Trophoblast cell (in vitro differentiated cells and primary cell): ENCODE data around the gene PSME3.
A peak's percentile ranks its signal among the peaks of the same experiment; 100 is the strongest.

ENCODE experiments used
- DNase-seq, 2 donors: peaks; one replicate each; pipeline ENCODE4 v3.0.0-alpha.2; 2016
- H2AFZ ChIP-seq: 2 replicates; pipeline ENCODE4 v1.6.1; 2013; ENCODE audit warnings: low read length, moderate library complexity, mild to moderate bottlenecking; ENCODE audit not compliant: insufficient read depth, poor library complexity
- H2AK5ac ChIP-seq: 2 replicates; pipeline ENCODE4 v1.6.1; 2013; ENCODE audit warnings: mild to moderate bottlenecking, low read length
- H2BK120ac ChIP-seq: 2 replicates; pipeline ENCODE4 v1.6.1; 2013; ENCODE audit warnings: low read length, mild to moderate bottlenecking, moderate library complexity; ENCODE audit not compliant: insufficient read depth, poor library complexity
- H2BK12ac ChIP-seq: 2 replicates; pipeline ENCODE4 v1.6.1; 2013; ENCODE audit warnings: mild to moderate bottlenecking, low read length, moderate library complexity
- H2BK5ac ChIP-seq: 2 replicates; pipeline ENCODE4 v1.6.1; 2013; ENCODE audit warnings: low read length, low read depth, moderate library complexity, mild to moderate bottlenecking; ENCODE audit not compliant: poor library complexity
- H3K14ac ChIP-seq: 2 replicates; pipeline ENCODE4 v1.6.1; 2013; ENCODE audit warnings: mild to moderate bottlenecking, low read length
- H3K18ac ChIP-seq: 2 replicates; pipeline ENCODE4 v1.6.1; 2013; ENCODE audit warnings: mild to moderate bottlenecking, low read length
- H3K23ac ChIP-seq: 2 replicates; pipeline ENCODE4 v1.6.1; 2013; ENCODE audit warnings: low read length
- H3K27ac ChIP-seq: 2 replicates; pipeline ENCODE4 v1.5.1; 2013; ENCODE audit warnings: low read depth, mild to moderate bottlenecking, inconsistent platforms, low read length, moderate library complexity
- H3K27me3 ChIP-seq: 2 replicates; pipeline ENCODE4 v1.6.1; 2013; ENCODE audit warnings: inconsistent platforms, mild to moderate bottlenecking, low read length, moderate library complexity; ENCODE audit not compliant: insufficient read depth
- H3K36me3 ChIP-seq, 2 experiments: 1 replicate in 1 of 2; 2 replicates in 1 of 2; pipeline ENCODE4 v1.6.1; 2013; ENCODE audit warnings: low read length in 2 of 2, mild to moderate bottlenecking in 2 of 2, moderate library complexity in 1 of 2; ENCODE audit not compliant: insufficient read depth in 2 of 2, control insufficient read depth in 1 of 2
- H3K4ac ChIP-seq: 2 replicates; pipeline ENCODE4 v1.6.1; 2013; ENCODE audit warnings: low read depth, mild to moderate bottlenecking, low read length, moderate library complexity
- H3K4me1 ChIP-seq, 2 experiments: 1 replicate in 1 of 2; 2 replicates in 1 of 2; pipeline ENCODE4 v1.6.1; 2013; ENCODE audit warnings: low read length in 2 of 2, mild to moderate bottlenecking in 2 of 2, moderate library complexity in 1 of 2; ENCODE audit not compliant: insufficient read depth in 2 of 2, control insufficient read depth in 1 of 2
- H3K4me2 ChIP-seq: 2 replicates; pipeline ENCODE4 v1.6.1; 2013; ENCODE audit warnings: inconsistent platforms, mild to moderate bottlenecking, low read length, moderate library complexity
- H3K4me3 ChIP-seq: 2 replicates; pipeline ENCODE4 v1.5.1; 2013; ENCODE audit warnings: mild to moderate bottlenecking, low read depth, low read length, inconsistent platforms
- H3K79me1 ChIP-seq: one replicate; pipeline ENCODE4 v1.6.1; 2013; ENCODE audit warnings: low read length
- H3K79me2 ChIP-seq: 2 replicates; pipeline ENCODE4 v1.6.1; 2013; ENCODE audit warnings: low read length, mild to moderate bottlenecking; ENCODE audit not compliant: control insufficient read depth, insufficient read depth, poor library complexity
- H3K9ac ChIP-seq: 2 replicates; pipeline ENCODE4 v1.6.1; 2013; ENCODE audit warnings: mild to moderate bottlenecking, low read length
- H3K9me3 ChIP-seq: 2 replicates; pipeline ENCODE4 v1.6.1; 2013; ENCODE audit warnings: low read depth, mild to moderate bottlenecking, control low read depth, inconsistent platforms, low read length; ENCODE audit not compliant: insufficient read depth
- H4K12ac ChIP-seq: 2 replicates; pipeline ENCODE4 v1.6.1; 2013; ENCODE audit warnings: low read depth, mild to moderate bottlenecking, low read length, moderate library complexity
- H4K8ac ChIP-seq: 2 replicates; pipeline ENCODE4 v1.6.1; 2013; ENCODE audit warnings: low read depth, mild to moderate bottlenecking, low read length, moderate library complexity
- H4K91ac ChIP-seq: one replicate; pipeline ENCODE4 v1.6.1; 2013; ENCODE audit warnings: low read depth, mild to moderate bottlenecking, low read length, moderate library complexity
- WGBS: extraction: QIAGEN DNeasy Blood & Tissue Kit; methylation state at CpG from one replicate; pipeline ENCODE4 v1.1.7; 2013; ENCODE audit warnings: missing lambda C conversion rate; ENCODE audit not compliant: insufficient read length, insufficient coverage; ENCODE audit errors: extremely low coverage; 5-methylcytosine and 5-hydroxymethylcytosine counted together

Gene PSME3

DNA sequence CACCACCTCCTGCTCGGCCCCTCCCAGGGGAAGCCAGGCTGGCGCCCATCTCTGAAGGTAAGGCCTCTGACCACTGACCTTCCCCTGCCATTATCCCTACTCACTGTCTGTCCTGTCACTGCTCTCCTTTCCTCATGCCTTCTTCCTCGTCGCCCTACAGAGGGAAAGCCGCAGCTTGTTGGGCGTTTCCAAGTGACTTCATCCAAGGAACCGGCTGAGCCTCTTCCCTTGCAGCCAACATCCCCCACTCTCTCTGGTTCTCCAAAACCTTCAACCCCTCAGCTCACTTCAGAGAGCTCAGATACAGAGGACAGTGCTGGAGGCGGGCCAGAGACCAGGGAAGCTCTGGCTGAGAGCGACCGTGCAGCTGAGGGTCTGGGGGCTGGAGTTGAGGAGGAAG is 37.7 kb upstream of the PSME3 start:
- Histone ChIP-seq H3K9me3 (no peaks in the 10 kb centered on the region), H4K8ac (no peak overlapping the region), H3K18ac (no peak overlapping the region), H2BK5ac (no peak overlapping the region), H3K4ac (no peak overlapping the region), H3K23ac (no peak overlapping the region), H3K4me3 (no peak overlapping the region), H2BK120ac (no peak overlapping the region), H3K9ac (no peak overlapping the region), H3K79me1 (peaks cover 2% of the 10 kb centered on the region), H3K27ac (no peak overlapping the region), H4K12ac (no peak overlapping the region), H2AFZ (no peak overlapping the region), H2AK5ac (no peak overlapping the region), H3K4me2 (no peak overlapping the region), H3K4me1 (peaks cover 4 to 9% of the 10 kb centered on the region in 2 experiments), H2BK12ac (no peak overlapping the region), H4K91ac (no peak overlapping the region), H3K79me2 (peaks cover 3% of the 10 kb centered on the region), H3K14ac (no peak overlapping the region), H3K27me3 (no peaks in the 10 kb centered on the region), H3K36me3 (peaks cover 9 to 10% of the 10 kb centered on the region in 2 experiments)
- WGBS = no CpG with 5 or more reads among the region's 10 CpGs
- no peak for DNase-seq

DNA sequence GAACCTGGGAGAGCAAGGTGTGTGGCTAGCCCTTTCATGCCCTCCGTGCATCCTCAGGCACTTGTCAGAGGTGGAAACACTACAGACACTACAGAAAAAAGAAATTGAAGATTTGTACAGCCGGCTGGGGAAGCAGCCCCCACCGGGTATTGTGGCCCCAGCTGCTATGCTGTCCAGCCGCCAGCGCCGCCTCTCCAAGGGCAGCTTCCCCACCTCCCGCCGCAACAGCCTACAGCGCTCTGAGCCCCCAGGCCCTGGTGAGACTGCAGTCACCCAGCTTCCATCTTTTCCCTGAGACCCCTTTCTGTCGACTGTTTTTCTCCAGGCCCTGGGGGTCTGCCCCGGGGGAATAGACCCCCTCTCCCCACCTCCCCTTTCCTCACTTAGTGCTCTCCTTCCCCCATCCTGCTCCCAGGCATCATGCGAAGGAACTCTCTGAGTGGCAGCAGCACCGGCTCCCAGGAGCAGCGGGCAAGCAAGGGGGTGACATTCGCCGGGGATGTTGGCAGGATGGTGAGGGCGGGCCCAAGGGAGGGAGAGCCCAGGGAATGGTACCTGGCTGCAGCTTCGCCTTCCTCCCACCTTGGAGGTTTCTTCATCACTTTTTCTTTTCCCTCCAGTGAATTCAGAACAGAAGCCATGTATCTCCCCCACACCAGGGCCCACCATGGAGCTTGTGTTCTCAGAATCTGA is 37.0 kb upstream of the PSME3 start:
- Histone ChIP-seq H3K79me1 (peaks cover 2% of the 10 kb centered on the region), H4K8ac (no peak overlapping the region), H2BK5ac (no peak overlapping the region), H2AFZ (no peak overlapping the region), H3K9ac (no peak overlapping the region), H3K14ac (no peak overlapping the region), H3K36me3 (peaks cover 9 to 10% of the 10 kb centered on the region in 2 experiments), H2BK120ac (no peak overlapping the region), H2BK12ac (no peak overlapping the region), H3K4ac (no peak overlapping the region), H4K91ac (no peak overlapping the region), H4K12ac (no peak overlapping the region), H3K9me3 (no peaks in the 10 kb centered on the region), H3K4me1 (peaks cover 4 to 9% of the 10 kb centered on the region in 2 experiments), H3K18ac (no peak overlapping the region), H3K27me3 (no peaks in the 10 kb centered on the region), H3K4me3 (no peak overlapping the region), H3K79me2 (peaks cover 3% of the 10 kb centered on the region), H3K4me2 (no peak overlapping the region), H3K23ac (no peak overlapping the region), H2AK5ac (no peak overlapping the region), H3K27ac (no peak overlapping the region)
- DNase-seq = no peak
- no CpG with 5 or more reads among the region's 18 CpGs for WGBS

DNA sequence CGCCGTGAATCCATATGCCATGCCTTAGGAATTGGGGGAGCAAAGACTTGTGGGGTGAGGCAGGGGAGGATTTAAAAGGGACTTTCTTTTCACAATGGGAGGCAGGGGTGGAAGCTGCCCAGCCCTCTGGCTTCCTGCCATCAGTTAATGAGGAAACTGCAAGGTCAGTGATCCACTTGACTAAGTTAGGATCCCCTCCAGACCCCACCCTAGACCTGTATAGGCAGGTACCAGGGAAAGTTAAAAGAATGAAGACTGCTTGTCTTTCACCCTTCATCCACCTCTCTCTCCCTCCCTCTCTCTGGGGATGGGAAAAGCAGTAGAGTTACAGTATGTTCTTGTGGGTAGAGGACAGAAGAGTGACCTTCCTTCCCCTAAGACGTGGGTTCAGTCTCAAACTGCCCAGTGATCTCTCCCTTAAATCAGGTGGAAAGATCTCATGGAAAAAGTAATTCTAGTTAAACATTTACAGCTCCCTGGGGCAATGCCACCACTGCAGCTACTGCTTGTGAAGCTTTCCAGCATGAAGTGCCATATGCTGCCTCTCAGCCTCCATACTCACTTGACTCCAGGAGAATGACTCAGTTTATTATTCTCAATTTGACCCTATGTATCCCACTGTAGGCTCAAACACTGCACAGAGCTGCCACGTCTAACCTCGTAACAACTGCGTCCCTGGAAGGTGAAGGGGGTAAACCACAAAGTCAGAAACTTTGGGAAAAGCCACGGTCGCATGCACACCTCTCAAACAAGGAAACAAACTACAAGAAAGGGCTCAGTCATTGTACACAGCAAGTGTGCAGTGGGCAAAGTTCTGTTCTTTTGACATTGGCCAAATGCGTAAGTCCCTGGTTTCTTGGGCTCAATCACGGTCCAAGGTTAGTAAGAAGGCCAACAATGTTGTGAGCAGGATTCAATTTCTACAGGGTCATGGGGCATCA is 35.9 kb upstream of the PSME3 start:
- no CpG with 5 or more reads among the region's 10 CpGs for WGBS
- no peaks in the 10 kb centered on the region for H3K9me3 ChIP-seq
- peaks cover 4 to 9% of the 10 kb centered on the region in 2 experiments for H3K4me1 ChIP-seq
- H3K14ac ChIP-seq = no peak overlapping the region
- no peak overlapping the region for H3K9ac ChIP-seq
- no peak overlapping the region for H3K27ac ChIP-seq
- H3K79me2 ChIP-seq = peaks cover 3% of the 10 kb centered on the region
- H2BK5ac ChIP-seq = no peak overlapping the region
- H3K36me3 ChIP-seq = peaks cover 9 to 10% of the 10 kb centered on the region in 2 experiments
- H3K79me1 ChIP-seq = peaks cover 2% of the 10 kb centered on the region
- no peak overlapping the region for H2AK5ac ChIP-seq
- H4K91ac ChIP-seq = peak overlapping the region; percentile 20
- DNase-seq = no peak
- no peak overlapping the region for H3K4ac ChIP-seq
- peak overlapping the region; percentile 97 for H3K4me3 ChIP-seq
- H3K27me3 ChIP-seq = no peaks in the 10 kb centered on the region
- no peak overlapping the region for H3K23ac ChIP-seq
- H4K12ac ChIP-seq = no peak overlapping the region
- no peak overlapping the region for H2BK120ac ChIP-seq
- no peak overlapping the region for H3K18ac ChIP-seq
- H2AFZ ChIP-seq = no peak overlapping the region
- H2BK12ac ChIP-seq = no peak overlapping the region
- peak overlapping the region; percentile 57 for H3K4me2 ChIP-seq
- H4K8ac ChIP-seq = peak overlapping the region; percentile 1

DNA sequence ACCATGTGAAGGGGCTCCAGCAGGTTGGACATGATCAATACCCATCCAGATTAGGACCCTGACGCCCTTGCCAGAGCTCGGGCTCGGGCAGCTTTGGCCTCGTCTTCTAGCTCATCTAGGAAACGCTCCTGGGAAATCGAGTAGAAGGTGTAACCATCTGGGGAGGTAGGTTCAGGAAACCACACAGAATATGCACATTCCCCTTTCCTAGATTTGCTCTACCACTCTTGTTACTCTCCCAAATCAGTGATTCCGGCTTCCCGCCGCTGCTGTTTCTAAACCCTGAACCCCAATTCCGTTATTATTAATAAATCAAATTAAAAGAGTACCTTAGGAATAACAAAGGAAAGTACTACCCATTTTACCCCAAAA is 35.2 kb upstream of the PSME3 start:
- Histone ChIP-seq H3K27me3 (no peaks in the 10 kb centered on the region), H3K9me3 (no peaks in the 10 kb centered on the region), H3K4me1 (peaks cover 4 to 9% of the 10 kb centered on the region in 2 experiments), H3K36me3 (peaks cover 9 to 10% of the 10 kb centered on the region in 2 experiments), H3K4ac (peak overlapping the region; percentile 82), H3K27ac (no peak overlapping the region), H3K79me2 (peaks cover 3% of the 10 kb centered on the region), H3K4me3 (peak overlapping the region; percentile 97), H4K12ac (no peak overlapping the region), H2BK12ac (no peak overlapping the region), H2BK120ac (no peak overlapping the region), H2AK5ac (peak overlapping the region; percentile 44), H3K9ac (peak overlapping the region; percentile 98), H4K8ac (peak overlapping the region; percentile 98), H2AFZ (no peak overlapping the region), H3K79me1 (peaks cover 2% of the 10 kb centered on the region), H2BK5ac (no peak overlapping the region), H3K23ac (no peak overlapping the region), H3K4me2 (peak overlapping the region; percentile 57), H3K14ac (no peak overlapping the region), H3K18ac (no peak overlapping the region), H4K91ac (peak overlapping the region; percentile 71)
- WGBS = no CpG with 5 or more reads among the region's 10 CpGs
- DNase-seq = no peak
